GM18526 (cell line): ENCODE results near the gene MAP2K6.

Experiments
- POLR2A ChIP-seq: IDR thresholded peaks from 3 replicates; pipeline ENCODE4 v1.6.1; 2011; ENCODE audit not compliant: insufficient read length; ENCODE audit errors: extremely low read depth

Gene MAP2K6

DNA sequence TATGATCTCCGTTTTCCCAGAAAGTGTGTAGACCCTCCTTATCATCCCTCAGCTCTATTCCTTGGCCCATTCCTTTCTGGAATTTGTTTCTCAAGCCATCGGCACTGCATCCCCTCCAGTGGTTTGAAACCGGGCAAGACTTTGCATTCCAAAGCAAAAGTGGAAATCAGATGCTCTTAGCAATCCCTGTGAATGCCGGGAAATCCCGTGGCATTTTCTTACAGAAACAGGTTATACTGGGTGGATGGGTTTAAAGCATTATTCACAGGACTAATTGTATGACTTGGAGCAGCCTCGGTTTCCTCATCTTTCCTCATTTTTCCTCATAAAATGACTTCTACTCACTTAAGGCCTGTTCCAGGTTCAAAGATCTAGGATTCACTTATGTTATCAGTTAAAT is 52.0 kb downstream of the MAP2K6 start:
- no peak for TF ChIP-seq POLR2A

DNA sequence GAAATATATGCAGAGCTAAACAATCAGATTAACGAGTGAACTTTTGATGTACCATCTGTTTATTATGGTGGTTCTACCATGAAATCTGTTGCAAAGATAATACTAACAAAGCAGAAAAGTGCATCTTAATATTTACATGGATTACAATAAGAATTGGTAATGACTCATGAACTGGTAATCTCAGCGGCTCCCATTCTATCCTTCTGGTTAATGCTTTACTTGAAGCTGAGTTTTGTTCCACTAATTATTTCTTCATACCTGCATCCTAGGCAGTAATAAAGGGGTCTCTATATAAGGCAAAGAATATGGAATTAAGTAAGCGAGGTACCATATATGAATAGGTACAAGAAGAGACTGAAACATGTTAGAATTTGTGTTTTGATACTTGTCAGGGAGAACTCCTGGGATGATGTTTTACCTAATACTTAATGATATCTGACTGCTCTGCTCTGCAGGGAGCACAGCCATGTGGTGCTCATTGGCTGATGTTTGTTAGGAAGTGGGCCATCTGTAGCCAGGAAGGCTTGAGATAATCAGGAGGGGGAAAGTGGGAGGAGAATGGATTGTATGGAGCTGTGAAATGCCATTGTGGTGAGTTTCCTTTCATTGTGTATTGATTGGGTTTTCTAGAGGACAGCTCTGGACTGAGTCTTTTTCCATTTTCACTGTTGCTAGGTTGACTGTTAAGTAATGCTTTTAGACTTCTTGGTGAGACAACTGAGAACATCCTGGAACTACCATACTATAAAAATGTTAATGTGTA is 52.6 kb downstream of the MAP2K6 start:
- TF ChIP-seq POLR2A, result no peak

DNA sequence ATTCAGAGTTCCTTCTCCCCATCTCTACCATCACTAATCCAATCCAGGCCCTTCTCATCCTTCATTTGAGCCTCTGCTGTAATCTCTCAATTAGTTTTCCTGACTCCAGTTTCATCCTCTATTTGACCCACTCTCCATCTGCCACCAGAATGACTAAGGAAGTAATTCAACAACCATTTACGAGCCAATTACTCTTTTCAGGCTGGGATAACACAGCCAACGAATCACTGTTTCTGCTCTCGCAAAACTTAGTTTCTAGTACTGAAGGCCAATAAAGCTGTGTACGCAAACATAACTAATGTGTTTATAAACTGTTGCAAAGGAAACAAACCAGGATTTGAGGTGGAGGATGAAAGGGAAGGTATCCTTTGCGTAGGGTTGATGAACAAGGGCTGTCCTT is 53.7 kb downstream of the MAP2K6 start:
- TF ChIP-seq POLR2A, result no peak

DNA sequence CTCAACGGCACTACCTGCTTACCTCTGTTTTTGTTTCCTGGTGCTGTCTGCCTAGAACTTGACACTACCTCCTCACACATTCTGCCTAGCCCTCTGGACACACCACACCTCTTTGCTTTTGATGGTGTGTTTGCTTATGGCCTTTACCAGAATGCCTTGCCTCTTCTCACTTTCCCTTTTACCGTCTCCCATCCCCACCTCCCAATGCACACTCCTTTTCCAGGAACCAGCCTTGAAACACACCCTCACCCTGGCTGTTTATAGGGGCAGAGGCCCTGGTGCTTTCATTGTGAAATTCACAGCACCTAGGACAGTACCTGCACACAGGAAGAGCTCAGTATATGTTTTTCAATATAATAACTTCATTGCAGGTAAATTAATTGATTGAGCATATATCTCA is 56.2 kb downstream of the MAP2K6 start:
- TF ChIP-seq POLR2A, result no peak

DNA sequence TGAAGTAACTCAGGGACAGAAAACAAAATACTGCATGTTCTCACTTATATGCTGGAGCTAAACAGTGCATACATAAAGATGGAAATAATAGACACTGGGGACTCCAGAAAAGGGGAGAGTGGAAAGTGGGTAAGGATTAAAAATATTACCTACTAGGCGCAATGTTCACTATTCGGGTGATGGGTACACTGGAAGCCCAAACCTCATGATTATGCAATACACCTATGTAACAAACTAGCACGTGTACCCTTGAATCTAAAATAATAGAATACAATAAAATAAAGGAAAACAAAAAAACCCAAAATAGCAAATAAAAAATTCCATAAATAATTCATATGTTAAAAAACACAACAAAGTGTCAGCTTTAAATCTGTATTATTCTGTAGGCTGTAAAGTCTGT is 56.9 kb downstream of the MAP2K6 start:
- no peak for TF ChIP-seq POLR2A

DNA sequence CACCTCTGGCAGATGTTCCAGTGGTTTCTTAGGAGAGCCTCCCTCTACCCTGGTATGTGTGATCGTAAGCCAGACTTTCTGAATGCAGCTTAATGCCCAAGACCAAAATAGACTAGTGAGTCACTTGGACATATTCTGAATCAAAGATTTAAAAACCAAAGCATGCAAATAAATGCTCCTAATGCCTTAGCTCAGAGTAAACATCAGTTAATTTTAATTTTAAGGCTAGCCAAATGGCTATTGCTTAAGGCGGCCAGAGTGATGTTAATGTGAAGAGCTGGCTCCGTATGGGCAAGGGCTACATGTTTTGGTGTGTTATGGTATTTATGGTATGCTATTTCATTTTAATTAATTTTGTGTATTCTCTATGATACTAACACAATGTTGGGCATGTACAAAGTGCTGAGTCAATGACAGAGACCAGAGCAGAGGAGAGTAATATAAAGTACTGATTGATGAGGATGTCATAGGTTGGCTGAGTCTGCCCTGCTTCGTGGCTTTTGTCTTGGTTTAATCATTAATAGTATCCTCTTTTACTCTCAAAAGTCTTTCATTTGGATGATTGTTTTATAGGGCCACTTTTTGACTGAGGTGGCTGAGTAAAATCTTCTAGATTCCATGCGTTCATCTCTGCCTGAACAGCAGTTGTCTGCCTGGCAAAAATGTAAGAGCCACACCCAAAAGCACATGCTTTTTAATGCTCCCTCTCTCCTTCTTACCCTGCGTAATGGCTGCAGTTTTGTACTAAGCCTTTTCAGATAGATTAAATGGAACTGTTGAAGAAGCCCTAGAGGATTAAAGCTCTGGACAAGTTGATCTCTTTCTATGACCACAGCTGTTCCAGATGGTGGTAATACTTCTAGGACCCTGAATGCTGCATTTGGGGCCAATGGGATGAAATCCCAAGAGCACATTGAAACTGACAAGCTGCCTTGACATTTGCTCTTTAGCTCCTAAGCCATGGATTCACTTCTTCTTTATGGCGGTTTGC is 59.6 kb downstream of the MAP2K6 start:
- TF ChIP-seq POLR2A, result no peak

DNA sequence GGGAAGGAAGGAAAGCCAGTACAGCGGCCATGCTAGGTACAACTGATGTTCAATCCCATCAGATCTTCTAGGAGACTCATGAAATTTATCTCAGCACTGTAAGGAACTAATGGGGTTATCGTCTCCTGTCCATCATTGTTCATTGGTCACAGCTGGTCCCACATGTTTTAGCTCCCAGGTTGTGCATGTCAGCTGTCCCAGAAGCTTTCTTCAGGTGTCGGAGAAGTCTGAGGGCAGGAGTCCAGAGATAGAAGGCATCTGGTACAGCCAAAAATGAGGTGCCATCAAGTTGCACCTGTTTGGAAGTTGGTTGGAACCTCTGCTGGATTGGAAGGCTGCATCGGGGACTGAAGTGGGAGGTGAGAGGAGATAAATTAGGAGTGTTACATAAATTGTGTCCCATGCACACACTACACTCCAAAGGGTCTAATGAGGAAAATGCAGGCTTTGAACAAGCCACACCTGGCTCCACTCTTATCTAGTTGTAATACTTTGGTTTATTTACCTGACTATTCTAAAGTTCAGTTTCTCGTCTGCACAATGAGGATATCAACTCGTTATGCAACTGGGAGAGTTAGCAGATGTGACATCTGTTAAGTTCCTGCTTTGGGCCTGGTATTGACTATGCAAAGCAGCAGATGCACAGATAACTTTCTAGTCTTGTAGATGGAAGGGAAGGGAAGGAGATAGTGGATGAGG is 62.9 kb downstream of the MAP2K6 start:
- no peak for TF ChIP-seq POLR2A

DNA sequence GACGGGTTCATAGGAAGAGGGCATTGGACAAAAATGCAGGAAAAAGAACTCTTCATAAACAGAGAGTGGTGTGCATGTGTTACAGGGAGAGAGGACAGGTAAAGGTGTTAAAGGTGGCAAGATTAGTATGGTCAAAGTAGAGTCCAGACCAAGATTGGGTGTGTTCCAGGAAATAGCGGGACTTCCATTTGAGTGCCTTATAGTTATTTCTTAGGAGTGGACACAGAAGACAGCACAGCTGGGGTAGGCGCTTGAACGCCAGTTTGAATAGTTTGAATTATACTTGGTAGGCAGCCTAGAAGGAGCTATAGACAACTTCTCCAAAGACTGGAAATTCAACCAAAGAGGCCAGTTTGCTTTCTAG is 63.4 kb downstream of the MAP2K6 start:
- no peak for TF ChIP-seq POLR2A

DNA sequence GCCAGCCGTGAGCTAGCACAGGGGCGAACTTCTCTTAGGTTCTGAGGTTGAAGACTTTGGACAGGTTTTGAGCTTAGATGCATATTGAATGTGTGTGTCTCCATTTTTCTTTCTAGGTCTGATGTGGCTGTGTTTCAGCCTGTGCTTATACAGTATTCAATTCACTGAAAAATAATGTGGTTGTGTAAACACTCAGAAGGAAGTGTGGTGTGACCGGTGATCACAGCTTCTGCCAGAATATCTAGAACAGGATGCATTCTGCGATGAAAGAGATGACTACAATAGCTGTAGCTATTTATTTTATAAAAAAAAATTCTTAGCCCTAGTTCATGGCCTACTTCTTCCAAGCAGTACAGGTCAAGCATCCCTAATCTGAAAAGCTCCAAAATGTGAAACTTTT is 64.4 kb downstream of the MAP2K6 start:
- TF ChIP-seq POLR2A, result no peak

DNA sequence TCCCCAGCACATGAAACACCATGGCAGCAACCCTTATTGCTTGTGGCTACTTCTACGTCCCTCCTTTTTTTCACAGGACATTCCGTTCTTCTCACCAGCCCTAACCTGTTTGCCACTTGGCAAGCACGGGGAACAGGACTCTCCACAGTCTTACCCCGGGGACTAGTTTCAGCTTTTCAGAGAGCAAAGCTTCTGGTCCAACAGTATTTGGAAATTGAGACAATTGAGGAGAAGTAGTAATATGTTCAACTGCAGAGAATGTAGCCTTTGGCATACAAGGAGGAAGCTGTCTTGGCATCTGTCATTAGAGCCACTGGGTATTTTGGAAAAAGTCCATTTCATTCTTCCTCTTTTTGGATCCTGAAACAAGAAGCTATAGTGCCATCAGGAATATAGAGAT is 65.7 kb downstream of the MAP2K6 start:
- TF ChIP-seq POLR2A, result no peak

DNA sequence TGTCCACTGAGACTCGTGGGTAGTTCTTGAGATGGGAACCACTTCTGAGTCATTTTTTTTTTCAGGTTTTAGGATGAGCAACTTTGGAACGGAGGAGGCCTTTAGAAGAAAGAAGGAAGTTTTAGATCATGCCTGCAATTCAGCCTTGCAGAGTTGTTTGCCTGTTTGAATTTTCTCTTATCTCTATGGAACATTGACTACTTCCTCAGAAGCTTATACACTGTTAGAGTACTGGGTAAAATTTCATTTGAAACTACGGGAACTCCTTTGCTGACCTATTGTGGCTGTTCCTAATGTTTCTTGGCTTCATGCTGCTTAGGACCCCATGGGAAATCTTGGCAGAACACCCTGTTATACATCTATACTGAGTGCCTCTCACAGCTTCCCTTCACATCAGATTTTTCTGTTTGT is 70.8 kb downstream of the MAP2K6 start:
- no peak for TF ChIP-seq POLR2A

DNA sequence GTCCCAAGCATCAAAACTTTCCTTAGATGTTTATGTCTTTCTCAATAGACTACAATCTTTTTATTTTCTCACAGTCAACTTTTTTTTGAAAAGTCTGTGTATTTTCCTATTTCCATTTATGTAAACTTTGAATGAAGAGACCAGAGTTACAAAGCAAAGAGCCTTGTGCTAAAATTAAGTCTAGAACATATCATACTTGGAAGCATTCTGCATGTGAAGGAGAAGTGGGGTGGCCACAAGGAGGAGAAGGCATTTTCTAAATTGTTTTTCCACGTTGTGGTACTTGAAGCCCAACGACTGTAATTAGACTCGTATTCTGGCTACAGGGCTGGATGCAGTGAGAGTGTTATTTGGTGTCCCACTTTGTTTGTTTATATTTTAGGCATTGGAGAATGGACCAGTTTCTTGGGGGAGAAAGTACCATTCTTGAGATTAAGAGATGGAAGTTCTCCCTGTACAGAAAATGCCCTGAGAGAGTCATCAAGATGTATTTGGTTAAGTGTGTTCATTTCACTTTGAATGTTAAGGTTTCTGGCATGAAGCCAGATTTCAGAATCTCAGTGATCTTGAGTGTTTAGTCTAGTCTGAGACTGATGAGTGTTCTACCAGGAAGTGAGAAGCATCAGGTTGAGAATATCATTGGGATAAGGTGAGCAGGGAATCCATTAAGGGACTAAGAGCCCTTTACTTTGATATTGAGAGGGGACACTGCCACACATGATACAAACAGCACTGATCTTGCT is 71.6 kb downstream of the MAP2K6 start:
- TF ChIP-seq POLR2A, result no peak

DNA sequence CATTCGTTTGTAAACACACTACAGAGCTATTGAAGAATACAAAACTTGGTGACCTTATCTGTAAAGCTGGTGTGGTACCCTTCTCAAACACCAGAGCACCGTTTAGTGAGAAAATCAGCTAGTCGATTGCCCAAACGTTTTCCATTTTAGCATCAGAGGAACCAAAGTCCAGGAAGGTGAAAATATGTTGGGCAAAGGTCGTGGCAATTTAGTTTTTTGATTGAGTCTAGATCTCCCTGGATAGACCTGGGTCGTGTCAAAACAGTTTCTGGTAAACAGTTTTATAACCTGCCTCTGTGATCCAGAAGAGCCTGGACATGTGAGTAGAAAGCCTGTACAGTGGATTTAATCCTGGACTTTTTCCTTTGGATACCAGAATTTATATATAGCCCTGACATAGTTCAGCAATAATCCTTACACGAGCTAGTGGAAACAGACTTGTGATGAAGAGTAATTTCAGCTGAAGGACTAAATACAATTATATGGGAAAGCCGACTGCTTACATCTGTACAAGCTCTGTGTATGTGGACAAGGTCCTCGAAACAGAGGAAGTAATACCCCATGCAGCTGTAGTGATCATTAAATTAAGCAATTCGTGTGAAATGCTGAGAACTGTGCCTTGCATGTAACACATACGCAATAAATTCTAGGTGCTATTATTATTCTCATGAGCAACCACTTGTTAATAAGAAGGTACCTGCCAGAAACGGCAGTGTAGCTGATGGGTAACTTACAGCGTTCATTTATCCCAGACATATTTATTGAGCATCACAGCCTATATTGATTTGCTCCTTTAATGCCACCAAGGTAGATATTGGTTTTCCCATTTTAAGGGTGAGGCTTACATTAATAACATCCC is 72.5 kb downstream of the MAP2K6 start:
- TF ChIP-seq POLR2A, result no peak

DNA sequence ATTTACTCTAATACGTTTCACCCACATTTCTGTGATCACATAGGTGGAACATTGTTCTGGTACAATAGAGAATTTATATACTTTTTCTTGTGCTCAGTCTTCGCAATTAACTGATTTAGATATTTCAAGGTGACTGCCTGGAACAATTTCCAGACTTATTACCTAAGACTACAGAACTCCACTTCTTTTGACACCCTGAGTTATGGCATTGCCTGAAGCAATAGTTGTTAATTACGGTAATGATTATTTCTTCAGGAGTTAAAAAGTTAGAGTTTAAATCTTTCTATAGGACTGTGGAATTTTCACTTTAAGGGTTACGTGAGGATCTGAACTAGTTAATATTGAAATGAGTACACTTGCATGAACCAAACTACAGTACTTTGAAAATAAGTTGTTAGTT is 74.8 kb downstream of the MAP2K6 start:
- TF ChIP-seq POLR2A, result no peak
